Right kidney (tissue), 1 donor: ENCODE data around the gene ABCC4.
A peak's percentile ranks its signal among the peaks of the same experiment; 100 is the strongest.
"Not testable (repeated sequence)": the region's sequence is repeated elsewhere in the genome, so short reads cannot be mapped to it uniquely, and the experiment has no call there.

Source experiments
- DNase-seq: peaks from one replicate; pipeline ENCODE4 v3.0.0-alpha.2; 2016

ABCC4 gene

DNA sequence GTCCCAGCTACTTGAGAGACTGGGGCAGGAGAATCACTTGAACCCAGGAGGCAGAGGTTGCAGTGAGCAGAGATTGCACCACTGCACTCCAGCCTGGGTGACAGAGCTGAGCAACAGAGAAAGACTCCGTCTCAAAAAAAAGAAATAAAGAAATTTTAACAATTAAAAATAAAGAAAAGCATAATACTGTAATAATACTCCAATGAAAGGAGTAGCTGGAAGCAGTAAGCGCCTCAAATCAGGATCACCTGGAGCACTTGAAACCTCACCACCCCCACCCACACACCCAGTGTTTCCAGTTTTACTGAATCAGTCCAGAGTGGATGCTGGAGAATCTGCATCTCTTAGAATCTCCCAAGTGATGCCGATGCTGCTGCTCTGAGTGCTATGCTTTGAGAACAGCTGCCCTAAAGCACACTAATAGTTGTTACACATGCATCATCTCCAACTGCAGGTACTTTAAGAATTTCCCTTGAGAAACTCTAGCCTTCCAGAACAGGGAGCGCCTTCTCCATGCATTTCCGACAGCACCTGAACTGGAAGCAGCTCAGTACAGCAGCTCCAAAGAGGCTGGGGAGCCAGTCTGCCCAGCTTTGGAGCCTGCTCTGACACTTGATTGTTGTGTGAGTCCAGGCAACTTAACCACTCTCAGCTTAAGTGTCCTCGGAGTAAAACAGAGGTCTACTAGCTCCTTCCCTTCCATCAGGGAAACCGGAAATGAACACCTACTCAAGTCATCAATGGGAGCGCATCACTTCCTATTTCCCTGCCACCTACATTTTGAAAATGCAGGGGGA is 2.9 kb downstream of the ABCC4 start:
- no peak for DNase-seq

DNA sequence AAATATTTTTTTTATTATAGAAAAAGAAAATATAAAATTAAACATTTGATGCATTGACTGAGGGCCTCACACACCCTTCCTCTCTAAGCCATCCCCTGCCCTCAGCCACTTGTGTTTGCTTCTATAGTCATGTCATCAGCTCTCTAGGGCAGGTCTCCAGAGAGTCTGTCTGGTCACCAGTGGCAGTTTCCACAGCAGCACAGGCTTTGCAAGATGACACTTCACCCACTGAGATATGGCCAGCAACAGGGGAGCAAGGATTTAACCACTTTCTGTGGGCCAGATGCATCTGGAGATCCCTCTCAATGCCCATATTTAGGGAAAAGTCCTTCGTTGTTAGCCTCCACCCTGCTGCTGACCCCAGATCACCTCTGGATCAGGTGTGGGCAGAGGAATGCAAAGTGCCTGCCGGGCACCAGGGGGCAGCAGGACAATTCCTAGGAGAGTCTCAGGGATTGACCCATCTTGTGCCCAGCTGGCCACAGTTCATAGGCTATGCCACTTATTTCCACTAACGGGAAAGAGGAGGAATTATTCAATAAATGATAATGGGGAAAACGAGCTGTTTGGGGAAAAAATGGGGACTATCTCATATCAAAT is 4.8 kb downstream of the ABCC4 start:
- DNase-seq, result no peak

DNA sequence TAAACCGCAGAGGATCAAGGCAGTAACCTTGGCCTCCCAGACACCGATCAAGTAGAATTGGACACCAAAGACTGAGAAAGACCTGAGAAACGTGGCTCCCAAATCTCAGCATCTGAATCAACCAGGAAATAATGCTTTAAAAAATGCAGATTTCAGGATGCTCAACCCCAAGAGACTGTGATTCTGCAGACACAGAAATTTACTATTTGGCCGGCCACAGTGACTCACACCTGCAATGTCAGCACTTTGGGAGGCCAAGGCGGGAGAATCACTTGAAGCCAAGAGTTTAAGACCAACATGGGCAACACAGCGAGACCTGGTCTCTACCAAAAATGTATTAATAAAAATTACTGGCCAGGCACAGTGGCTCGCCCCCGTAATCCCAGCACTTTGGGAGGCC is 6.2 kb downstream of the ABCC4 start:
- no peak for DNase-seq

DNA sequence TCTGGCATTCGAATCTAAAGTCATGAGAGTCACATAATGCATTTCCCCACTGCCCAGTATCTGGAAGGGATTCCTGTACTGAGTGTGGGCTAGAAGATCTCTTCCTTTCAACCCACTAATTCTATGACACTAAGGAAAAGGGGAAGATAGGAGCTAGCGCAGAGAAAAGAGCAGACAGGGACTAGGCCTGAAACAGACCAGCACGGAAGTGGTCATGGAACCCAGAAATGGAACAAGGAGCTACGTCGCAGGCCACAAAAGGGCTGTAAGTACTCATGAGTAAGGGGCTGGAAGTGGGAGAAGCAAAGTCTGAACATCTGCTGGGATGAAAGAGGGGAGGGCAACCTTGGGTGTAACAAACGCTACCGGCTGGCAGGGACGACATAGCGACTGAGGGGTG is 8.6 kb downstream of the ABCC4 start:
- no peak for DNase-seq

DNA sequence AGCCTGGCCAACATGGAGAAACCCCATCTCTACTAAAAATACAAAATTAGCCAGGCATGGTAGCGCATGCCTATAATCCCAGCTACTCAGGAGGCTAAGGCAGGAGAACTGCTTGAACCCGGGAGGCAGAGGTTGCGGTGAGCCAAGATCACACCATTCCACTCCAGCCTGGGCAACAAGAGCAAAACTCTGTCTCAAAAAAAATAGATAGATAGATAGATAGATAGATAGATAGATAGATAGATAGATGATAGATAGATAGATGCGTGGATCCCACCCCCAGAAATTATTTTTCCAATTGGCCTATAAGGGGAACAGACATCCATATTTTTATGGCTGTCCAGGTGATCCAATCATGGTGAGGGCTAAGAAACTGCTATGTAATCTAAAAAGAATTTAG is 11.3 kb downstream of the ABCC4 start:
- not testable (repeated sequence) for DNase-seq

DNA sequence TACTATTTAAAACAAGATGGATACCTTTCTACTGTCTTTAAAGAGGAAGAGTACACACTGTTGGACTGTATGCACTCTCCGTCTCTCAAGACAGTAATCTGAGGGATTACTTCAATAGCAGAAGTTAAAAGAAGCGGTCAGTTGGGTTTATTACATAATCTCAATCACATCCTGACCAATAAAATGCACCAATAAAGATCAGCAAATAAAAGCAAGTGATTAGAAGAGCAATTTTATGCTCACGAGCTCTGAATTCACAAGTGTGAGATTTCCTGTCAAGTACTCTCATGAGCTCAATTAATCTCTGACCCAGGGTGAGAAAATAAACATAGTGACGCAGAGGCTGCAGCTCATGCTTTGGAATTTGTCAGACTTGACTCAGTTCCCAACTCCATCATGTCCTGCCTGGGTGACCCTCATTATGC is 12.2 kb downstream of the ABCC4 start:
- DNase-seq, result no peak

DNA sequence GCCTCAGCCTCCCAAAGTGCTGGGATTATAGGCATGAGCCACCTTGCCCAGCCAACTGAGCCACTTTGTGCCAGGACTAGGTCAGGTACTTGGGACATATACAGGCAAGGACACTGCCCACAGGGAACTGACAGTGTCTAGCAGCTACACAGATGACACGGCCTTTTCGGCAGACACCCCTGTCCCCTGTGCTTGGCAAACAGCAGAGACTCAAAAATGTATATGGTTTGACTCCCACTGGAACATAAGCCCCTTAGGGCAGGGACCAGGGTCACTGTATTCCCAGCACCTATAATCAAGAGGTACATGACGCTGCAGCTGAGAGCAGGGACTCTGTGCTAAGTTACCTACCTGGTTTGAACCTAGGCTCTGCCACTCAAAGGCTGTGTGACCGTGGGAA is 16.8 kb downstream of the ABCC4 start:
- no peak for DNase-seq

DNA sequence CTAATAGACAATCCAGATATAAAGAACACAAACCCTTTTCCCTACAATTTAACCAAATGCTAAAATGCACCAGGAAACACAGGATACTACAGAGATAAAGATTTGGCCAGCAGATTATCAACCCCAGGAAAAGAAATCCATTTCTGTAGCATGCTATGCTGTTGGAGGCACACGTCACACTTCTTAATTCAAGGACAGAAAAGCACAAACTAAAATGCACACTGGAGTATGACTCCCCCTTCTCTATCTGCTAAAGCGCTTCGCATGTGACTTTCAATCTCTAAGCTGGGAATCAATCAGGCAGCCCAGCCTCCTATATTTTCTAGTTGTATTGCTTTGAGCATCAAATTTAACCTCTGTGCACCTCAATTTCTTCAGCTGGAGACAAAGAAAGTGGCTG is 22.2 kb downstream of the ABCC4 start:
- DNase-seq, result no peak

DNA sequence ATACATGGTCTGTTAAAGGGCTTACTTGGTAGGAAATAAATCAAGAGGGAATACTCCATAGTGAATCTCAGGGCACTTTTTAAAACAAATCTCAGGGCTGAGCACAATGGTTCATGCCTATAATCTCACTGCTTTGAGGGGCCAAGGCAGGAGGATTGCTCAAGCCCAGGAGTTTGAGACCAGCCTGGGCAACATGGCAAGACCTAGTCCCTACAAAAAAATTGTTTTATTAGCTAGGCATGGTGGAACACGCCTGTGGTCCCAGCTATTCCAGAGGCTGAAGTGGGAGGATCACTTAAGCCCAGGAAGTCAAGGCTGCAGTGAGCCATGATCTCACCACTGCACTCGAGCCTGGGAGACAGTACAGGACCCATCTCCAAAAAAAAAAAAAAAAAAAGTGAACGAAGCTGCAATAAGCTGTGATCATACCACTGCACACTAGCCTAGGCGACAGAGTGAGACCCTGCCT is 25.2 kb downstream of the ABCC4 start:
- no peak for DNase-seq

DNA sequence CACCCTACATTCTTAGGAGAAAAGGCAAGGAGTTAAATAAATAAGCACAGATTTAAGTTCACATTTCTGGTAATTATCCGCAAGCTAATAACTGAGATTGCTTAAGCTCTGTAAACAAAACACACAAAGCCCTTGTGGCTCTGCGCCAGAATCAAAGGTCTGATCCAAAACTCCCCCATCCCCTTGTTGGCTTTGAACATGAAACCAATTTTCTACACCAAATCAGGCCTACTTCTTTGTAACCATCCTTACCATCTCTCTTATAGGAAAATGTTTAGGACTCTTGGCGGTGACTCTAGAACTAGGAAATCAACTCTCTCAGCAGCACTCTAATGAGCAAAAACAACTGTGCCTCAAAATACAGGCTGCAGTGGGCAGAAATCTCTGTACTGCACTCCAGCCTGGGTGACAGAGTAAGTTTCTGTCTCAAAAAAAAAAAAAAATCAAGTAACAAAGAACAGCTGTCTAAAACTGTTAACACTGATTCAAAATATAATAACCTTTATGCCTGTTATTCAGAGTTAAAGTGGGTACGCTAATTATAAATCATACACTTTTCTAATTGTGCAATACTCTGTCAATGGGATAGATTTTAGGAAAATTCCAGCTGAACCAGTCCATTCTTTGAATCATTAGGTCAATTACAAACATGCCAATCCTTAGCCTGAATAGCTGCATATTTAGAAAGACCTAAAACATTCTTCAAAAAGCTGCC is 25.8 kb downstream of the ABCC4 start:
- DNase-seq, result no peak

DNA sequence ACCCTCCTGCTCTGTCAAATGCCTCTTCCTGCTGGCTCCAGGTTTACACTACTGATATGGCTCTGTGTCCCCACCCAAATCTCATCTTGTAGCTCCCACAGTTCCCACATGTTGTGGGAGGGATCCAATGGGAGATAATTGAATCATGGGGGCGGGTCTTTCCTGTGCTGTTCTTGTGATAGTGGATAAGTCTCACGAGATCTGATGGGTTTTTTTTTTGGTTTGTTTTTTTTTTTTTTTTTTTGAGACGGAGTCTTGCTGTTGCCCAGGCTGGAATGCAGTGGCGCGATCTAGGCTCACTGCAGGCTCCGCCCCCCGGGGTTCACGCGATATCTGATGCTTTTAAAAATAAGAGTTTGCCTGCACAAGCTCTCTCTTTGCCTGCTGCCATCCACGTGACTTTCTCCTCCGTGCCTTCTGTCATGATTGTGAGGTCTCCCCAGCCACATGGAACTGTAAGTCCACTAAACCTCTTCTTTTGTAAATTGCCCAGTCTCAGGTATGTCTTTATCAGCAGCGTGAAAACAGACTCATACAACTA is 27.6 kb downstream of the ABCC4 start:
- not testable (repeated sequence) for DNase-seq

DNA sequence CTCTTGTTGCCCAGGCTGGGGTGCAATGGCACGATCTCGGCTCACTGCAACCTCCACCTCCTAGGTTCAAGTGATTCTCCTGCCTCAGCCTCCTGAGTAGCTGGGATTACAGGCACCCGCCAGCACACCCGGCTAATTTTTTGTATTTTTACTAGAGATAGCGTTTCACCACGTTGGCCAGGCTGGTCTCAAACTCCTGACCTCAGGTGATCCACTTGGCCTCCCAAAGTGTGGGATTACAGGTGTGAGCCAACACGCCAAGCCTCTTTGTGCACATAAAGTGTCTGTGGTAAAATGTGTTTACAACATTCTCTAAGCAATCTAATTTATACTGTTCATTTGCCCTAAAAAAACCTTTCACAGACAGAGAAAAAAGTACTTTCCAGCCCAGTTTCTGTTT is 29.2 kb downstream of the ABCC4 start:
- not testable (repeated sequence) for DNase-seq

DNA sequence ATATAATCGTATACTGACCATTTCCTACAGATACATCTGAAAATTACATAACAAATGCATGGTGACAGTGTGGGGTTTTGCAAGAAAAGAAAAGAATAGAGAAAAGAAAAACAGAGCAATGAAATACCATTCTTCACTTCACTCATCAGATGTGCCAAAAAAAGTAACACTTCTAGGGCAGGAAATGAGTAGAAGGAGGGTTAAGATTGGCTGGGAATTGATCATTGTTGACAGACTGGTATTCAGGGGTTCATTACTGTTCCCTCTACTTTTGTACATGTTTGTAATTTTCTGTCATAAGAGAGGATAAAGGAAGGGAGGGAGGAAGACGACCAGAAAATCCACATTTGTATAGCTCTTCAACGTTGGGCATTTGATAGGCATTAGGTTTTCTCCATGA is 31.5 kb downstream of the ABCC4 start:
- DNase-seq, result no peak

DNA sequence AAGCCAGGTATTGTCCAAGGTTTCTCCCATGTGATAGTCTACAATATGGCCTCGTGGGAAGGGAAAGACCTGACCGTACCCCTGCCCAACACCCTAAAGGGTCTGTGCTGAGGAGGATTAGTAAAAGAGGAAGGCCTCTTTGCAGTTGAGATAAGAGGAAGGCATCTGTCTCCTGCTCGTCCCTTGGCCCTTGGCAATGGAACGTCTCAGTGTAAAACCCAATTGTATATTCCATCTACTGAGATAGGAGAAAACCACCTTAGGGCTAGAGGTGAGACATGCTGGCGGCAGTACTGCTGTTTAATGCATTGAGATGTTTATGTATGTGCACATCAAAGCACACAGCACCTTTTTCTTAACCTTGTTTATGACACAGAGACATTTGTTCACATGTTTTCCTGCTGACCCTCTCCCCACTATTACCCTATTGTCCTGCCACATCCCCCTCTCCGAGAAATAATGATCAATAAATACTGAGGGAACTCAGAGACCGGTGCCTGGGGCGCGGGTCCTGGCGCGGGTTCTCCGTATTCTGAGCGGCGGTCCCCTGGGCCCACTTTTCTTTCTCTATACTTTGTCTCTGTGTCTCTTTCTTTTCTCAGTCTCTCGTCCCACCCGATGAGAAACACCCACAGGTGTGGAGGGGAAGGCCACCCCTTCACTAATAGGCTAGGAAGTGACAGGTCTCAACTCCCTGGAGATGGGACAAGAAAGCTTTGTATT is 32.7 kb downstream of the ABCC4 start:
- not testable (repeated sequence) for DNase-seq

DNA sequence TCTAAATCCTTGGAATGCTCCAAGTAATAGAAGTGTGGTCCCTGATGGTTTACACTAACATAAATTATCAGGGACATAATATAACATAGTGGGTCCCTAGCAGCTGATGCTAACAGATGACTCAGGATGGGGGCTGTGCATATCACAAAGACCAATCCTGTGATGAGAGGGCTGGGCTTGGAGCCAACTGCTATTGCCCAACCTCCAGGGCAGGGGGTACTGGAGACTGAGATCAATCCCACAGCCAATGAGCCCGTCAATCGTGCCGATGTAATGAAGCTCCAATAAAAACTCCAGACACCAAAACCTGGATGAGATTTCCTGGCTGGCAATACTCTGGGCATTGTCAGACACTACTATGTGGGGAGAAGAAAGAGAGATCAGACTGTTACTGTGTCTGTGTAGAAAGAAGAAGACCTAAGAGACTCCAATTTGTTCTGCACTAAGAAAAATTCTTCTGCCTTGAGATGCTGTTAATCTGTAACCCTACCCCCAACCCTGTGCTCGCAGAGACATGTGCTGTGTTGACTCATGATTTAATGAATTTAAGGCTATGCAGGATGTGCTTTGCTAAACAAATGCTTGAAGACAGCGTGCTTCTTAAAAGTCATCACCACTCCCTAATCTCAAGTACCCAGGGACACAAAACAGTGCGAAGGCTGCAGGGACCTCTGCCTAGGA is 33.4 kb downstream of the ABCC4 start:
- DNase-seq, result peak; percentile 33

DNA sequence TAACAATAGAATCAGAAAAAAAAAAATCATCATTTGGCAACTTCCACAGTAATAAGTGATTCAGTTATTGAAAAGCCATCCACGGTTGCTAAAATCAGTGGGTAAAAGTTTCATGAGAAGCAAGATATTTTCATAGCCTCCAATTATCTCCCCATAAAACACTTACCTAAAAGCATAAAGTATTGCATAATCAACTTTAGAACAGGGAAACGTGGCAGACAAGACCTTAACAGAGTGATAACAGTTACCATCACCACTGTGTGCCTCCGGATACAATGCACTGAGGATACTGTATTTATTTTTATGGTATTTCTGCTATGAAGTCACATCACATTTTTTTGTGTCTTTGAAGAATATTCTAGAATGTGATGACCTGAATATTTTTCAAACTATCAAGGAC is 37.0 kb downstream of the ABCC4 start:
- DNase-seq, result no peak

DNA sequence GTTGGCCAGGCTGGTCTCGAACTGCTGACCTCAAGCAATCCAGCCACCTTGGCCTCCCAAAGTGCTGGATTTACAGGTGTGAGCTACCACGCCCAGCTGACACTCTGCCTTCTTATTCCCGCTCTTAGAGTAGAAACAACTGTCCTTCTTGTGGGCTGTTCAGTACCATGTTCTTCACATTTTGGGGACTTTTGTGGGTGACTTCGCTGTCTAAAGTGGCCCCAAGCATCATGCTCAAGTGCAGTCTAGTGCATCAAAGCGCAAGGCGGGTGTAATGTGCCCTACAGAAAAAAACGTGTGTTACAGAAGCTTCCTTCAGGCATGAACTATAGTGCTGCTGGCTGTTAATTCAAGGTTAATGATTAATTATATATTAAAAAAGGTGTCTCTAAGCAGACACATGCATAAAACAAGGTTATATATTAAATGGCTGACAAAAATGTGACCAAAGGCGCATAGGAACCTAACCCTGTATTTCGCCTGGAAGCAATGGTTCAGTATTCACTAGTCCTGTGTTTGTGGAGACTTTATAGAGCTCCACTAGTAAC is 38.3 kb downstream of the ABCC4 start:
- no peak for DNase-seq

DNA sequence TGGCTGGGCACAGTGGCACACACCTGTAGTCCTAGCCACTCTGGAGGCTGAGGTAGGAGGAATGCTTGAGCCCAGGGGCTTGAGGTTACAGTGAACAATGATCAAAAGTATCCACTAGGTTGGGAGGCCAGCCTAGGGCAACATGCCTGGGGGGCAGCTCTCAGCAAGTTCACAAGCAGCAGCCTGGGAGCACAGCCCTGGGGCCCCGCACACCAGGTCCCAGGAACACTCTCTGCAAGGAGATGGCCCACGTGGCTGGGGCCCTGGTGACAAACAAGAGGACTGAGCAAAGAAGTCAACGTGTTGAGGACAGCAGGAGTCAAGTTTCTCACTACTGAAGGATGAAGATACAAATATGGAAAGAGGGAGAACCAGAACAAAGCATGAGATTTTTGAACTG is 39.3 kb downstream of the ABCC4 start:
- DNase-seq, result no peak

DNA sequence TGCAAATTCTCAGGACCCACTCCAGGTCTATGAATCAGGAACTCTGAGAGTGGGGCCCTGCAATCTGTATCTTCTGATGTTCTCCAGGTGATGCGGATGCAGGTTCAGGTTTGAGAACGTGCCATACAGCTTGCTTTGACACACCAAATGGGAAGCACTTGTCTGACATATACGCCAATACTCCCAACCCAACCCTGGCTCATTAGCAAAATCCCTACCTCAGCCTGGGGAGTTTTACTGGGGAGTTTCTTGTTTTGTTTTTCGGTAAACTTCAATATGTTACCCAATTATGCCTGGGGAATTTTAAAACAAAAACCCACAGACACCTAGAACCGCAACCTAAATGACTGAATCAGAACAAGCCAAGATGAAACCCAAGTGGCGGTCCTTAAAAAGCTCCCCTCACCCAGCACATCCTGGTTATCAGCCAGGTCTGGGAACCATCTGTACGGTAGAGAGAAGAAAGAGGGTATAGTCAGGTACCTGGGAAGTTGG is 41.2 kb downstream of the ABCC4 start:
- no peak for DNase-seq

DNA sequence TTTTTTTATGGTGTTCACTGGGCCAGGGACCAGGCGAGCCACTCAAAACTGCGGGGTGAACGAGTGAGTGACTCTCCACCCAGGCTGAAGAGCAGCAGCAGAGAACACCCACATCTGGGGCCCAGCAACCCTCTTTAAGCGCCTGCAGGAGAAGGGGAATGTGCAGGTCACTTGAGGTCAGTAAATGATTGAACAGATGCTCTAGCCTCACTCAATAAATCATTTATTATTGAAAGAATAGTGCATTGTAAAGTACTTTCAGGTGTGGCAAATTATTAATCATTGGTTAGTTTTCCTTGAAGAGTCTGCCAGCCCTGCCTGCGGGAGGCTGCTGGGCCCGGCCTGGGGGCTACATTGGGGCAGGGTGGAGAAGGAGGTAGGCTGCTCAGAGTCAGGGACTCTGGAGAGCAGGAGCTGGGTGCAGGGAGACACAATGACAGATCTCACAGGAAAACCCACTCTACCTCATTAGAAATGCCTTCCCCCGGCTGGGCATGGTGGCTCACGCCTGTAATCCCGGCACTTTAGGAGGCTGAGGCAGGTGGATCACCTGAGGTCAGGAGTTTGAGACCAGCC is 42.5 kb downstream of the ABCC4 start:
- DNase-seq, result no peak

DNA sequence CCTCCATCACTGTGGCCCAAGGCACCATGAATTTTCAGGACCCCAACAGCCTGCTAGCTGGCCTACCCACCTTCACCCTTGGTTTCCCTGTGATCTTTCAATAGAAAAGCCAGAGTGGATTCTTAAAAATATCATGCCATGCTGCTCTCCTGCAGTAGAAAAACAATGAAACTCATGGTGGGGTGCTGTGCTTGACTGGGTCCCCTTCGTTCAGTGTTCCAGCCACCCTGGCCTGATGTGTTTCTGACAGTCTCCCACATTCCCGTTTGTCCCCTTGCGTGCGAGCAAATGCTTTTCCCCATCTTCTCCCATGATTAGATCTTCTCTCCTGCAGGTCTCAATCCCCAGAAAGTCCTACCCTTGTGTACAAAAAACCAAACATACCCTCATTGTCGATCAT is 43.2 kb downstream of the ABCC4 start:
- no peak for DNase-seq
